ENCODE data around the gene MTFP1.
A peak's percentile ranks its signal among the peaks of the same experiment; 100 is the strongest.

MTFP1 gene

GRCh38 chr22:30436196-30436595, 10.6 kb downstream of the MTFP1 start:
- peak overlapping the region; percentile 66 for H3K4me3 ChIP-seq (ENCODE audit: low read length, poor library complexity, severe bottlenecking)
- peak overlapping the region; percentile 73 for H3K4me2 ChIP-seq (ENCODE audit: low read depth, low read length, poor library complexity, severe bottlenecking)
- peak overlapping the region; percentile 10 for H3K9ac ChIP-seq (ENCODE audit: low read depth, low read length, poor library complexity, severe bottlenecking)

DNA sequence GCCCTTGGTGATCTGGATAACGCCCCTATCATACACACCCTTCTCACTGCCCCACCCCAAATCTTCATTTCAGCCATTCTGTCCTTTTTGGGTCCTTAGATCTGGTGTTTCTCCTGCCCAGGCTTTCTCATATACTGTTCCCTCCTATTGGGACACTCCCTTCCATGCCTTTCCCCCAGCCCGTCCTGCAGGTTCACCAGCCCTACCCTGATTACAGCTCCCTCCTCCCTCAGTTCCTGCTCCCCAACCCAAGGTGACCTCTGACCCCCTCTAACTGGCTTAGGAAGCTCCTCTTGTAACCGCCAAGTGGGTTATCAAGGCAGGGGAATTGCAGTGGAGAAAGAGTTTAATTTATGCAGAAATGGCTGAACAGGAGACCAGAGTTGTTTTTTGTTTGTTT, 13.0 kb downstream of the MTFP1 start:
- Histone ChIP-seq H2AFZ (ENCODE audit: low read length) (no peak overlapping the region), H3K9ac (ENCODE audit: low read depth, low read length, poor library complexity, severe bottlenecking) (no peak overlapping the region), H3K9me2 (replicated peaks; ENCODE audit: low read depth, low read length) (no peaks in the 10 kb centered on the region), H3K4me1 (ENCODE audit: insufficient read depth, low read length, poor library complexity, severe bottlenecking) (peaks cover 28% of the 10 kb centered on the region), H3K36me3 (ENCODE audit: insufficient read depth, low read length) (no peaks in the 10 kb centered on the region), H3K79me2 (ENCODE audit: insufficient read depth, low read length) (no peaks in the 10 kb centered on the region), H4K20me1 (ENCODE audit: insufficient read depth, low read length, poor library complexity, severe bottlenecking) (no peaks in the 10 kb centered on the region), H3K4me3 (ENCODE audit: low read length, poor library complexity, severe bottlenecking) (no peak overlapping the region), H3K9me3 (ENCODE audit: insufficient read depth, low read depth, low read length) (no peaks in the 10 kb centered on the region), H3F3A (ENCODE audit: low read depth) (peaks cover 18% of the 10 kb centered on the region), H3K27me3 (ENCODE audit: insufficient read depth, low read length, poor library complexity, severe bottlenecking) (peaks cover 88% of the 10 kb centered on the region), H3K4me2 (ENCODE audit: low read depth, low read length, poor library complexity, severe bottlenecking) (no peak overlapping the region)
- TF ChIP-seq, protein P1, sequence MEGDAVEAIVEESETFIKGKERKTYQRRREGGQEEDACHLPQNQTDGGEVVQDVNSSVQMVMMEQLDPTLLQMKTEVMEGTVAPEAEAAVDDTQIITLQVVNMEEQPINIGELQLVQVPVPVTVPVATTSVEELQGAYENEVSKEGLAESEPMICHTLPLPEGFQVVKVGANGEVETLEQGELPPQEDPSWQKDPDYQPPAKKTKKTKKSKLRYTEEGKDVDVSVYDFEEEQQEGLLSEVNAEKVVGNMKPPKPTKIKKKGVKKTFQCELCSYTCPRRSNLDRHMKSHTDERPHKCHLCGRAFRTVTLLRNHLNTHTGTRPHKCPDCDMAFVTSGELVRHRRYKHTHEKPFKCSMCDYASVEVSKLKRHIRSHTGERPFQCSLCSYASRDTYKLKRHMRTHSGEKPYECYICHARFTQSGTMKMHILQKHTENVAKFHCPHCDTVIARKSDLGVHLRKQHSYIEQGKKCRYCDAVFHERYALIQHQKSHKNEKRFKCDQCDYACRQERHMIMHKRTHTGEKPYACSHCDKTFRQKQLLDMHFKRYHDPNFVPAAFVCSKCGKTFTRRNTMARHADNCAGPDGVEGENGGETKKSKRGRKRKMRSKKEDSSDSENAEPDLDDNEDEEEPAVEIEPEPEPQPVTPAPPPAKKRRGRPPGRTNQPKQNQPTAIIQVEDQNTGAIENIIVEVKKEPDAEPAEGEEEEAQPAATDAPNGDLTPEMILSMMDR (conservative IDR thresholded peaks at IDR 0.05; ENCODE audit: low read length) = no peak
- no peak for TF ChIP-seq EZH2phosphoT487 (IDR thresholded peaks at IDR 0.05; ENCODE audit: borderline replicate concordance)

More at GRCh38 chr22:30436196-30436595, 10.6 kb downstream of the MTFP1 start:
- Histone ChIP-seq H3K9me3 (ENCODE audit: insufficient read depth, low read depth, low read length) (no peaks in the 10 kb centered on the region), H3K36me3 (ENCODE audit: insufficient read depth, low read length) (no peaks in the 10 kb centered on the region), H2AFZ (ENCODE audit: low read length) (peak overlapping the region; percentile 63), H3K79me2 (ENCODE audit: insufficient read depth, low read length) (no peaks in the 10 kb centered on the region), H4K20me1 (ENCODE audit: insufficient read depth, low read length, poor library complexity, severe bottlenecking) (no peaks in the 10 kb centered on the region), H3K9me2 (replicated peaks; ENCODE audit: low read depth, low read length) (no peaks in the 10 kb centered on the region), H3K4me1 (ENCODE audit: insufficient read depth, low read length, poor library complexity, severe bottlenecking) (peaks cover 16% of the 10 kb centered on the region), H3K27me3 (ENCODE audit: insufficient read depth, low read length, poor library complexity, severe bottlenecking) (peaks cover 88% of the 10 kb centered on the region), H3F3A (ENCODE audit: low read depth) (peaks cover 18% of the 10 kb centered on the region)
- no peak for TF ChIP-seq EZH2phosphoT487 (IDR thresholded peaks at IDR 0.05; ENCODE audit: borderline replicate concordance)
- TF ChIP-seq, protein P1 (conservative IDR thresholded peaks at IDR 0.05; ENCODE audit: low read length) = no peak

- Histone ChIP-seq H4K20me1 (ENCODE audit: insufficient read depth, low read length, poor library complexity, severe bottlenecking) (no peaks in the 10 kb centered on the region), H2AFZ (ENCODE audit: low read length) (no peak overlapping the region), H3K4me3 (ENCODE audit: low read length, poor library complexity, severe bottlenecking) (no peak overlapping the region), H3F3A (ENCODE audit: low read depth) (peaks cover 18% of the 10 kb centered on the region), H3K9ac (ENCODE audit: low read depth, low read length, poor library complexity, severe bottlenecking) (no peak overlapping the region), H3K36me3 (ENCODE audit: insufficient read depth, low read length) (no peaks in the 10 kb centered on the region), H3K9me3 (ENCODE audit: insufficient read depth, low read depth, low read length) (no peaks in the 10 kb centered on the region), H3K4me2 (ENCODE audit: low read depth, low read length, poor library complexity, severe bottlenecking) (no peak overlapping the region), H3K79me2 (ENCODE audit: insufficient read depth, low read length) (no peaks in the 10 kb centered on the region), H3K4me1 (ENCODE audit: insufficient read depth, low read length, poor library complexity, severe bottlenecking) (peaks cover 28% of the 10 kb centered on the region), H3K9me2 (replicated peaks; ENCODE audit: low read depth, low read length) (no peaks in the 10 kb centered on the region), H3K27me3 (ENCODE audit: insufficient read depth, low read length, poor library complexity, severe bottlenecking) (peaks cover 88% of the 10 kb centered on the region)
- TF ChIP-seq, protein P1 (conservative IDR thresholded peaks at IDR 0.05; ENCODE audit: low read length) = no peak
- no peak for TF ChIP-seq EZH2phosphoT487 (IDR thresholded peaks at IDR 0.05; ENCODE audit: borderline replicate concordance)
Observed at GRCh38 chr22:30439226-30439625, 13.7 kb downstream of the MTFP1 start.
